ENCODE data around the gene GALNT15.
A peak's percentile ranks its signal among the peaks of the same experiment; 100 is the strongest.

The GALNT15 gene

DNA sequence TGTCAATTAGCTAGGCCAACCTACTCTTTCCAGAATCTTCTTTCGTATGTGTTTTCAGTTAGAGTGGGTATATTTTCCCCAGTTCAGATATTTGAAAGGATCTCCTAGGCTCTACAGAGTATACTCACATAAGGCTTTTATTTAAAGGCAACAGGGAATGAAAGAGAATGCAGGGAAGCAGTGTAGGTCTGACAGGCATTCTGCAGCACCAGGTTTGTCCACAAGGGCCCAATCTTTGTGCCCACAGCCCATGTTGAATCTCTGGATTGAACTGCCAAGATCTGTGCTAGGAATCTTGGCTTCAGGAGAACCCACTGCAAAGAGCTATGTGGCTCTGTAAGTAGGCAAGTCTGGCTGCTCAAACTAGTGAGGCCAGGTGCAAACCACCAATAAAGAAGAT lies 24.2 kb upstream of the GALNT15 start:
- DNase-seq (ENCODE audit: low read depth in 1 of 2, low spot score in 1 of 2) = no peak

DNA sequence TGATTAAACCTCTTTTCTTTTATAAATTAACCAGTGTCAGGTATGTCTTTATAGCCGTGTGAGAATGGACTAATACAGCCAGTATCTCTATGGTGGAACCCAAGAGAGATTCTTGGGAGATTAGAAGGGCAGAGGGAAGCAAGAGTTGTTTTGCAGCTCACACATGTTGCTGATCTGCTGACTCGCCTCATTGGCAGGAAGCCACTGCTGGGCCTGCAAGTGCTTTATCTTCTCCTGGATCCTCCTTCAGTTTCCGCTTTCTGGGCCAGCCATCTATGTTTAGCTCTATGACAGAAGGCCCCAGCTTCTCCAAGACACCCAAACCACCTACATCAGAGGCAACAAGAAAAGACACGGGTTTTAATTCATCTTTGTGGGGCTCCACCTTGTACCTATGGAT lies 23.4 kb upstream of the GALNT15 start:
- no peak for DNase-seq (ENCODE audit: low read depth in 1 of 2, low spot score in 1 of 2)

- no peak for DNase-seq (ENCODE audit: low read depth in 1 of 2, low spot score in 1 of 2)
These were observed 6.3 kb upstream of the GALNT15 start for GRCh38 chr3:16168211-16168610.

DNA sequence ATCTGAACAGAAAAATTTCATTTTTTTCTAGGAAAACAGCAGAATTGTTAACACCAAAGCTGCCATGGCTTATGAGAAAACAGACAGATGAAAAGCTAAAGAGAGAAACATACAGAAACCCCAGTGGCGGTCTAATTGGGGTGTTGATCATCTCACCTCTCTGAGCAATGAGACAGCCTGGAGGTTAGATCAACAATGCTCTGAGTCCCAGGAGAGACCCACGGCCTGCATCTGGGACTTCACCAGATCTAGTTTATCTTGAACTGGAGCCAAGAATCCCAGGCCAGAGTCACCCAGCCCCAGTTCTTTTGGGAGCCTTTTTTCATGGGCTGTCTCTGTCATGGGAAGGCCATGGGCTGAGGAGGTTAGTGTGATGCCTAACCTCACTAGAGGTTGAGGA lies 3.5 kb upstream of the GALNT15 start:
- no peak for DNase-seq (ENCODE audit: low read depth in 1 of 2, low spot score in 1 of 2)

- DNase-seq (ENCODE audit: low read depth in 1 of 2, low spot score in 1 of 2) = no peak
These were observed 2.7 kb upstream of the GALNT15 start for GRCh38 chr3:16171825-16172224.

- DNase-seq (ENCODE audit: low read depth in 1 of 2, low spot score in 1 of 2) = no peak
These were observed 1.0 kb upstream of the GALNT15 start for GRCh38 chr3:16173283-16174025.

DNA sequence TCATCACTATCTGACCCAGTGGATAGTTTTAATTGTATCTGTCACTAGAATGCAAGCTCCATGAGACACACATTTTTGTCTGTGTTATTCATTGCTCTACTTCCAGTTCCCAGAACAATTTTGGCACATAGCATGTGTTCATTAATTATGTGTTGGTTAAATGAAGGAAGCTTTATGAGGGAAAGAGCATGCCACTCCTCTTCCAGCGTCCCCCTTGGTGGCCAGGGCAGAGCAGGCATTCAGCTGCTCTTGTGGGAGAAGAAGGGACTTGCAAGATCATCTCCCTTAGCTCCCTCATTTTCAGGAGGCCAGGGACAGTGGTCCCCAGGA lies 489 bp upstream of the GALNT15 start:
- DNase-seq (ENCODE audit: low read depth in 1 of 2, low spot score in 1 of 2) = no peak

DNA sequence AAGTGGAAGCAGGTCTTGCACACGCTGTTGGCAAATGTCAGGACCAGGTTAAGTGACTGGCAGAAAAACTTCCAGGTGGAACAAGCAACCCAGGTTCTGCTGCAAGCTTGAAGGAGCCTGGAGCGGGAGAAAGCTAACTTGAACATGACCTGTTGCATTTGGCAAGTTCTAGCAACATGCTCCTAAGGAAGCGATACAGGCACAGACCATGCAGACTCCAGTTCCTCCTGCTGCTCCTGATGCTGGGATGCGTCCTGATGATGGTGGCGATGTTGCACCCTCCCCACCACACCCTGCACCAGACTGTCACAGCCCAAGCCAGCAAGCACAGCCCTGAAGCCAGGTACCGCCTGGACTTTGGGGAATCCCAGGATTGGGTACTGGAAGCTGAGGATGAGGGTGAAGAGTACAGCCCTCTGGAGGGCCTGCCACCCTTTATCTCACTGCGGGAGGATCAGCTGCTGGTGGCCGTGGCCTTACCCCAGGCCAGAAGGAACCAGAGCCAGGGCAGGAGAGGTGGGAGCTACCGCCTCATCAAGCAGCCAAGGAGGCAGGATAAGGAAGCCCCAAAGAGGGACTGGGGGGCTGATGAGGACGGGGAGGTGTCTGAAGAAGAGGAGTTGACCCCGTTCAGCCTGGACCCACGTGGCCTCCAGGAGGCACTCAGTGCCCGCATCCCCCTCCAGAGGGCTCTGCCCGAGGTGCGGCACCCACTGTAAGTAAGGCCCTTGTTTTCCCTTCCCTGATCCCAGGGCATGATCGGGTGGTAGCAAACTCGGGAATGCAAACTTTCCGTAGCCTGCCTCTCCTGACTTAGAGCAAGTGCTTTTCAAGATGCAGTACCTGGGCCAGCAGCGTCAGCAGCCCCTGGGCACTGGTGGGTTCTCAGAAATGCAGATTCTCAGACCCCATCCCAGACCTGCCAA lies 759 bp downstream of the GALNT15 start:
- no peak for DNase-seq (ENCODE audit: low read depth in 1 of 2, low spot score in 1 of 2)

- no peak for DNase-seq (ENCODE audit: low read depth in 1 of 2, low spot score in 1 of 2)
These were observed 2.0 kb downstream of the GALNT15 start for GRCh38 chr3:16176391-16177030.

DNA sequence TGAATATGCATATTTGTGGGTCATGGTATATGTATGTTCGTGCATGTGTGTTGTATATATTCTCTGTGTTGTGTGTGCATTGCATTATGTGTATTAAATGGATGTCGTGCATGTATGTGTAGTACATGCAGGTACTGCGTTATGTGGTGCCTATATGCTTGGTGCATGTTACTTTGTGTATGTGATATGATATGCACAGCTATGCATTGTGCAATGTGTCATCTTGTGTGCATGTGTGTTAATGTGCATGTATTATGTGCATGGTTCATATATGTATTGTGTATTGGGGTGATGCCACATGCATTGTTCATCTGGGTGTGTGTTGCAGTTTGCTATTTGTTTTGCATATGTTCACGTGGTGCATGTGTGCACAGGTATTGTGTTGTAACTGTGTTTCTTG lies 2.9 kb downstream of the GALNT15 start:
- DNase-seq (ENCODE audit: low read depth in 1 of 2, low spot score in 1 of 2) = no peak

DNA sequence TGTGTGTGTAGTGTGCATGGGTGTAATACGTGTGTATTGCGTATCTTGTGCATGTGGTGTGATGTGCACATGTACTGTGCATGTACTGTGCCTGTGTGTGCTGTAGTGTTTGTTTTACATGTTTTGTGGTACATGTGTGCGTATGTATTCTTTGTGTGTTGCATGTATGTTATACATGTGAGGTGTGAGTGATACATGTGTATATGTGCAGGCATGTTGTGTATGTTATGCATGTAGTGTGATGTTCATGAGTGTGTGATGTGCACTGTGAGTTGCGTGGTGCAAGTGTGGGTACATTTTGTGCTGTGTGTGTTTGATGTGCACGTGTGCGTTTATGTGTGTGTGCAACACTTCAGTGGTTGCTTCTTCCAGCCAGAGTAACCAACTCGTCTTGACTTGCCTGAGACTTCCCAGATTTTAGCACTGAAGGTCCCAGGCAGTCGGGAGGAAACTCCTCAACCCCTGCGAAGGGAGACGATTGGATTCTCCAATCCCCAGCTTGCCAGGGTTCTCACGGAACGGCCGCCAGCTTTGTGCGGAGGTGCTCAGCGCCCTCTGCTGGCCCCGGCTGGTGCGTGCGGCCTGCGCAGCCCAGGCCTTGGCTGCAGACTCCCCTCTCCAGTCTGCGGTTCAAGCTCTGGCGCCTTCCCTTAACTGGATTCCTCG lies 3.6 kb downstream of the GALNT15 start:
- peak; percentile 44 to 50 for DNase-seq (ENCODE audit: low read depth in 1 of 2, low spot score in 1 of 2)

DNA sequence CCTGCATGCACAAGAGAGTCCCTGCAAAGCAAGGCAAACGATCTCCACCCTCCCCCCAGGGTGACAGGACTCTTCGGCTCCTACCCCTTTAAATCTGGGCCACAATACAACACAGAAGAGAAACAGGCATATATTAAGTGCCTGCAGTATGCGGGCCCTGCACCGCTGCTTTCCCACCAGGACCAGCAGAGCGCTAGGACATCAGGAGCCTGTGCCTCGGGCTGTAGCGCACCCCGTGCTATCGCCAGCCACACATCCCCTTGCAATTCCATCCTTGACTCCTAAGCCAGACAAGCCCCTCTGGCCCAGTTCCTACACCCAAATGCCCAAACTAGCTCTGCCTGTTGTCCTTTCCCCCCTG lies 4.1 kb downstream of the GALNT15 start:
- no peak for DNase-seq (ENCODE audit: low read depth in 1 of 2, low spot score in 1 of 2)

DNA sequence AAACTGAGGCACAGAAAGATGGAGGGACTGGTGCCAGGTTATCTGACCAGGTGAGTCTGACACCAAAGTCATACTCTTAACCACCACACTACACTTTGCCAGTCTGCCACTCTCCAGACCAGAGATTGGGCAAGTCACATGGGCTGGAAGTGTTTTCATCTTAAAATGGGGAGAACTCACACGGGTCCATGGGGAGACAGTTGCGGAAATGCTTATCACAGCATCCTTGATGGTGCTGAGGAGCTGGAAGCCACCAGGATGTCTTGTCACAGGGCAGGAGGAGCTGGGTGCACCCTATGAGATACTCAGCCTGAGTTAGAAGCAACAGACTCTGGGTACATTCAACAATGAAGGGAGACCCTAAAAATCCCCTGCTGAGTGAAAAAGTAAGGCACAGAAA lies 4.8 kb downstream of the GALNT15 start:
- DNase-seq (ENCODE audit: low read depth in 1 of 2, low spot score in 1 of 2) = no peak

DNA sequence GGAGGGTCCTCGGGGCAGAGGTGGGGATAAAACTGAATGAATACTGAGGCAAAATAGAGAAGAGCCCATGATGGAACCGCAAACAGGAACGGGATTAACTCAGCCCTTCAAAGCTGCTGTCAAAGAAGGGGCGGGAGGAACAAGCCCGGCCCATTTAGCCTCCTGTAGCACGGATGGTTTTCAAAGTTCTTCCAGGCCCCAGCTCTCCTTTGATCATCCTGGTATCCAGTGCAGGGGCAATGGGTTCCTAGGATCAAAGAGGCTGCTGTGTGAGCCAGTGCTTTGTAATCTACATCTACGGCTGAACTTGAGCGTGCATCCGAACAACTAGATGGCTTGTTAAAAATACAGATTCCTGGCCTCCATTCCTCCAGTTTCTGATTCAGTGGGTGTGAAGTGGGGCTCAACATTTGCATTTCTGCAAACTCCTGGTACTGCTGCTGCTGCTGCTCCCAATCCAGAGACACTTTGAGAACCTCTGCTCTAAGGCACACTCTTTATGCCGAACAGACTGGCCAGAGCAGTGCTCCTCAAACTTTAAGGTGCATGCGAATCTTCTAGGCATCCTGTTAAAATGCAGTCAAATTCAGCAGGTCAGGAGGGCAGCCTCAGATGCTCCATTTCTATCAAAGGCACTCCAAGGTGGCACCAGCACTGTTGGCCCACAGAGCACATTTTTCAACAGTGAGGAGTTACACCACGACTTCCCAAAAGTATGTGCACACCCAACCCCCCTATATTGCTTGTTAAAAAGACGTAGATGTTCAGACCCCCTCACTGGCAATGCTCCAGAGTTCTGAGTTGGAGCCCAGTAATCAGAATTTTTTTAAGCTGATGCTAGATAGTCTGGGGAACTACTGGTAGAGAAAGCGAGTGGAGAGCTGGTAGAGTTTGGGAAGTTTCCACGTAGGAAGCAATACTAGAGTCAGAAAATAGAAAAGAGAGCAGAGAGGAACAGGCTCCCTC lies 5.6 kb downstream of the GALNT15 start:
- DNase-seq (ENCODE audit: low read depth in 1 of 2, low spot score in 1 of 2) = no peak

GRCh38 chr3:16180737-16181134 lies 6.3 kb downstream of the GALNT15 start:
- no peak for DNase-seq (ENCODE audit: low read depth in 1 of 2, low spot score in 1 of 2)

DNA sequence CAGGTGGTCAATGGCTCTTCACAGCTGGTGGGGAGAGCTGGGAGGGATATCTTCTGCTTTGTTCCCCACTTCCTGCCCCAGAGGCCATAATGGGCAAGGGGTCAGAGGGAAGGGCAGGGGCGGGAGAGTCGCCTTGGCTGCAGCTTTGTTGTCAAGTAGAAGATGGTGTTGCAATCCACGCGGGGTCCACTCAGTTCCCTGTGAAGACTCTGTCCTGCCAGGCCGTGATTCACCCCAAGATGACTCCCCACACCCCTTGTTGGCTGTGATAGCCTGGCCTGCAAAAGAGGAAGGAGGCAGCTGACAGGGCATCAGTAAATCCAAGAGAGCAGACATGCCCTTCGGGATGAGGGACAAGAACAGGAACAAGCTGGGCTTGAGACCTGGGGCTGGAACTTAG lies 6.9 kb downstream of the GALNT15 start:
- no peak for DNase-seq (ENCODE audit: low read depth in 1 of 2, low spot score in 1 of 2)

- DNase-seq (ENCODE audit: low read depth in 1 of 2, low spot score in 1 of 2) = no peak
These were observed 7.7 kb downstream of the GALNT15 start for GRCh38 chr3:16182183-16182582.

- DNase-seq (ENCODE audit: low read depth in 1 of 2, low spot score in 1 of 2) = no peak
These were observed 8.1 kb downstream of the GALNT15 start for GRCh38 chr3:16182612-16183011.

DNA sequence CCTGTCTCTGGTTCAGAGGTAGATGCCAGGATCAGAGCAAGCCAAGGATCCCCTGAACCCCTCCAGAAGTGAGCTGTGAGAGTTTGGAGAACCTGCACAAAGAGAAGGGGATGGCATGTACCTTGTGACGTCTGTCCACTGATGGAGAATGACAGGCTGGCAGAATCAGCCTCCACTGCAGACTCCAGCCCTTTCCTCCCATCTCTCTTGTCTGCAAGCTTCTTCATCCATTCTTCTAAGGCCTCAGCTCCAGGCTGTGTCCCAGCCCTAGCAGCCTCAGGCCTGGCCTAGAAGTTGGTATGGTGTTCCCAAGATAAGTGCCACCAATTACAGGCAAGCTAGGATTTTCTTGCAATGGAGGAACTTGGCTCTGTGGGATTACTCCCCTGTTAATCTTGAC lies 8.6 kb downstream of the GALNT15 start:
- no peak for DNase-seq (ENCODE audit: low read depth in 1 of 2, low spot score in 1 of 2)

- DNase-seq (ENCODE audit: low read depth in 1 of 2, low spot score in 1 of 2) = no peak
These were observed 9.3 kb downstream of the GALNT15 start for GRCh38 chr3:16183601-16184270.
